Body of pancreas (tissue), 4 donors: Measurements from ENCODE around the gene GNG14. TPM values are rescaled to one million over a fixed set of nuclear protein-coding genes. Genes with fewer than 3 reads are reported as not detected.
A peak's percentile ranks its signal among the peaks of the same experiment; 100 is the strongest.

Experiments
- ATAC-seq: fragments of 150-250 bp; one replicate; pipeline ENCODE4 v1.9.1; 2016
- DNase-seq, 4 donors: peaks; one replicate each; pipeline ENCODE4 v3.0.0-alpha.2; 2019
- H3K27ac ChIP-seq, 4 donors: fragments of 200-600 bp; sonication (generic); 1 replicate in 3 of 4; 2 replicates in 1 of 4; pipeline versions ENCODE4 v1.5.1 to v1.6.1; 2016 to 2019; ENCODE audit warnings: mild to moderate bottlenecking in 1 of 4, mixed read lengths in 1 of 4, moderate library complexity in 1 of 4
- H3K27me3 ChIP-seq, 2 donors: fragments of 200-600 bp; sonication (generic); one replicate each; pipeline ENCODE4 v1.6.0; 2016; ENCODE audit warnings: mild to moderate bottlenecking in 1 of 2
- H3K36me3 ChIP-seq, 2 donors: fragments of 200-600 bp; sonication (generic); replicated peaks in 1 of 2; 2 replicates each; pipeline ENCODE4 v1.5.1; 2016; ENCODE audit warnings: low read depth in 2 of 2; ENCODE audit not compliant: insufficient read depth in 1 of 2
- H3K4me1 ChIP-seq: fragments of 200-600 bp; sonication (generic); one replicate; pipeline ENCODE4 v1.6.0; 2016
- H3K4me3 ChIP-seq, 2 donors: fragments of 200-600 bp; sonication (generic); 1 replicate in 1 of 2; 2 replicates in 1 of 2; pipeline ENCODE4 v1.5.1; 2016 to 2019
- H3K9me3 ChIP-seq, 3 donors: fragments of 200-600 bp; sonication (generic); 1 replicate in 2 of 3; 2 replicates in 1 of 3; pipeline ENCODE4 v1.5.1; 2016
- CTCF ChIP-seq, 7 experiments: fragments of 450-650 bp in 4 of 7; fragments of 200-600 bp in 3 of 7; sonication (generic) in 3 of 7; IDR thresholded peaks; one replicate each; pipeline ENCODE4 v1.5.1; 2016 to 2019; ENCODE audit warnings: antibody characterized with exemption in 7 of 7
- POLR2A ChIP-seq, 3 donors: fragments of 450-650 bp; IDR thresholded peaks; one replicate each; pipeline ENCODE4 v1.6.1; 2016; ENCODE audit warnings: antibody characterized with exemption in 3 of 3, mild to moderate bottlenecking in 2 of 3
- WGBS, 2 donors: methylation state at CpG; one replicate each; pipeline ENCODE4 v1.1.5; 2017; 5-methylcytosine and 5-hydroxymethylcytosine counted together
- intact Hi-C: fragments of 100-400 bp; cut with DNase I; formaldehyde crosslinking; loops from one replicate; pipeline ENCODE4 v1.15.1; 2023
- total RNA-seq, 2 donors: library from RNA; depleted of rRNA; stranded (reverse); fragments of >200 nt; gene quantifications; one replicate each; pipeline ENCODE4 v1.1.0, GENCODE V29; 2016

The GNG14 gene
- total RNA-seq, 2 donors from 2014 or later, result not detected

DNA sequence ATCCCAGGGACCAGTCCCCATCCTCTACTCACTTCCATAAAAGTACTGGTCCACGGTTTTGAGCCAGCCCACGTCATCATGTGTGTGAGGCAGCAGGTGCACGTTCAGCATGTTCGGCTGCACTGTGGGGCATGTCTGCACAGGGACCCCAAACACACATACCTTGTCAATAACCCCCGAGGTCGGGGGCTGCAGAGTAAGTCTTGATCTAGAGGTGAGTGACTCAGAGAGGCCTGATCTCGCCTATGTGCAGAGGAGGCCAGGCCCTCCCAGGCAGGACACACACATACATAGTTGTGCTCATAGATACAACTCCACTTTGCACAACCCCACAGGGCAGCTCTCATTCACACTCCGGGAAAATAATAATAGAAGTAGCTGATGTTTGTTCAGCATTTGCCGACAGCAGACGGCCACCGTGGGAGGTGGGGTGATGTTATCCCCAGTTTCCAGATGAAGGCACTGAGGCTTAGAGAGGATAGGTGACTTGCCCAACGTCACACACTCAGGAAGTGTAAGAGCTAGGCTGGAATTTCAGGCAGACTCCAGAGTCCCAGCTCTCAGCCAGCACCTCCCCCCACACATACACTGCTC is 22.0 kb upstream of the GNG14 start:
- Histone ChIP-seq H3K4me1 (peaks cover 41% of the 10 kb centered on the region), H3K9me3 (no peaks in the 10 kb centered on the region), H3K4me3 (peak overlapping the region in 1 of 2 donors; percentile 72), H3K36me3 (peaks cover 7 to 13% of the 10 kb centered on the region in 2 donors), H3K27me3 (no peaks in the 10 kb centered on the region), H3K27ac (peak overlapping the region in 1 of 4 donors; percentile 69)
- TF ChIP-seq POLR2A (IDR thresholded peaks at IDR 0.05) (no peak), CTCF (IDR thresholded peaks at IDR 0.05) (no peak)
- intact Hi-C loops, result no loop called here
- DNase-seq, result no peak
- ATAC-seq, result peak; percentile 1
- 21 to 38% methylated on average over 11 to 12 of the region's 12 CpGs for WGBS, 2 donors

DNA sequence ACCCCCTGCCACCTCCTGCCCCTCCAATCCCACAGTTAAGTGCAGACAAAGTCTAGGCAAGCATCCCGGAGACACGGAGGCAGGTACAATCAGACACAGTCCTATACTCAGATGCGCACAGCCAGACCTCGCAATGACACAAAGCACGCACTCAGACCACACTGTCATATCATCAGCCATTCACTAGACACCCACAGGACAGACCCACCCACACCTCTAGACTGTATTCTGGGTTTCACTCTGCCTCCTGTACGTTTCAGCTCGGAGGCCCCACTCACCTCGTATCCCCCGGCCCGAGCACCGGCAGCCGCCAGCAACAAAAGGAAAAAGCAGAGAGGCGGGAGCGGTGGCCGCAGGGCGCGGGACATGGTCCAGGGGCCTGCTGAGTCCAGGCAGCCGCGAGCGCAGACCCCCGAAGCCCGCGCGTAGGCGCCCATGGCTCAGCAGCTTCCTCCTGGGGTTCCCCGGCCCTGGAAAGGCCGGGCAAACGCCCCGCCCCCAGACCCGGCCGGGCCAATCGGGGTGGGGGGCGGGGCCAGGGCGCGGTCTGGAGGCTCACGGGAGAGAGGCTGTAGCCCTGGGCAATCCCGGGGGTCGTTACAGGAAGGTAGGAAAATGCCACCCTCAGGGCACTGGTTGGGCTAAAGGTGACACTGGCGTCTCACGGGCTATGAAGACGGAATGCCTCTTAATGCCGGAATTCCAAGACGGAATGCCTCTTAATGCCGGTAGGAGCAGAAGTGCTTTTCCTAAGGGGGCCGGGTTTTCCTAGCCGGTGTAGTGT is 21.3 kb upstream of the GNG14 start, which contains the start of the genes MAN2B1 and WDR83:
TSS of gene MAN2B1 (minus strand) at position 478 of the 784 bp plus-strand sequence. CDS start at position 437, 41 bp downstream.
TSS of gene WDR83 (plus strand) at position 543 of the 784 bp plus-strand sequence. CDS start 2,984 bp downstream, outside the sequence.
- TF ChIP-seq CTCF (IDR thresholded peaks at IDR 0.05), result no peak
- peak; percentile 21 to 57 (median 48) for TF ChIP-seq POLR2A (IDR thresholded peaks at IDR 0.05)
- peaks cover 44% of the 10 kb centered on the region for H3K4me1 ChIP-seq
- WGBS, 2 donors, result 0 to 1% methylated on average over 3 to 43 of the region's 46 CpGs
- H3K9me3 ChIP-seq, result no peaks in the 10 kb centered on the region
- peak within 1 kb of the TSS; percentile 54 to 72 for H3K4me3 ChIP-seq
- intact Hi-C loops, result no loop called here
- peaks cover 7% of the 10 kb centered on the region in 2 donors for H3K36me3 ChIP-seq
- peak; percentile 82 for ATAC-seq
- peak within 1 kb of the TSS; percentile 56 to 77 (median 66) for H3K27ac ChIP-seq
- peak; percentile 74 to 83 (median 76) for DNase-seq
- H3K27me3 ChIP-seq, result no peaks in the 10 kb centered on the region

DNA sequence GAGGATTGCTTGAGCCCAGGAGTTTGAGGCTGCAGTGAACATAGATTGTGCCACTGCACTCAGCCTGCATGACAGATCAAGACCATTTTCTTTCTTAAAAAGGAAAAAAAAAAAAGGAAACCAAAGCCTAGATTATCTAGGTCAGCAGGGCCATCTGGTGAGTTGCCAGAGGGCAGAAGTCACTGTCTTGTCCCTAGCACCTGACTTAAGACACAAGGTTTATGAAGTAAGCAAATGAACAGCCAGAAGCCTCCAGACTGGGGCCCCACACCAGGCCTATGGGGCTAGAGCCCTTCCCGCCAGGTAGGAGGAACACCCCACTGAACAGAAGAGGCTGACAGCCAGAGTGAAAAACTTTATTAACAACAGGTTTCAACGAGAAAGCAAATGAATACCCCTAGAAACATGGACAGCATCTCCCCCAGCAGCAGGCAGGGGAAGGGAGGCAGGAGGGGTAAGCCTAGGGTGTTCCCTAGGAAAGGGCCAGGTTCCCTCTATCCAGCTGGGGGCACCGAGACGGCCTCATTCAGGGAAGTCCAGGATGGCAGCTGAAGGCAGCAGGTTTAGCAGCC is 20.0 kb upstream of the GNG14 start:
- H3K4me1 ChIP-seq, result peaks cover 50% of the 10 kb centered on the region
- WGBS, 2 donors, result 63% methylated on average over 3 to 4 of the region's 4 CpGs
- H3K36me3 ChIP-seq, result peaks cover 7% of the 10 kb centered on the region in 2 donors
- DNase-seq (no peak), ATAC-seq (no peak)
- H3K27ac ChIP-seq, result no peak overlapping the region
- H3K4me3 ChIP-seq, result no peak overlapping the region
- H3K9me3 ChIP-seq, result no peaks in the 10 kb centered on the region
- intact Hi-C loops, result no loop called here
- TF ChIP-seq CTCF (IDR thresholded peaks at IDR 0.05) (no peak), POLR2A (IDR thresholded peaks at IDR 0.05) (no peak)
- no peaks in the 10 kb centered on the region for H3K27me3 ChIP-seq

GRCh38 chr19:12668346-12668745 is 19.5 kb upstream of the GNG14 start:
- Histone ChIP-seq H3K36me3 (peaks cover 3 to 6% of the 10 kb centered on the region in 2 donors), H3K9me3 (no peaks in the 10 kb centered on the region), H3K4me3 (peak overlapping the region in 1 of 2 donors; percentile 87), H3K27ac (peak overlapping the region; percentile 92 to 97 (median 92)), H3K27me3 (no peaks in the 10 kb centered on the region), H3K4me1 (peaks cover 50% of the 10 kb centered on the region)
- WGBS, 2 donors, result 47 to 72% methylated on average over 6 to 8 of the region's 8 CpGs
- DNase-seq (no peak), ATAC-seq (no peak)
- TF ChIP-seq CTCF (IDR thresholded peaks at IDR 0.05), result no peak
- TF ChIP-seq POLR2A (IDR thresholded peaks at IDR 0.05), result no peak
- intact Hi-C loops, result no loop called here
